GM12801 (cell line): Measurements from ENCODE around the gene DBF4B.

ENCODE experiments used
- TF ChIP-seq, protein P1 (sequence below): IDR thresholded peaks from one replicate; pipeline ENCODE4 v1.5.1; 2011; ENCODE audit warnings: control low read depth; ENCODE audit not compliant: insufficient read length; ENCODE audit errors: extremely low read depth

DBF4B gene

DNA sequence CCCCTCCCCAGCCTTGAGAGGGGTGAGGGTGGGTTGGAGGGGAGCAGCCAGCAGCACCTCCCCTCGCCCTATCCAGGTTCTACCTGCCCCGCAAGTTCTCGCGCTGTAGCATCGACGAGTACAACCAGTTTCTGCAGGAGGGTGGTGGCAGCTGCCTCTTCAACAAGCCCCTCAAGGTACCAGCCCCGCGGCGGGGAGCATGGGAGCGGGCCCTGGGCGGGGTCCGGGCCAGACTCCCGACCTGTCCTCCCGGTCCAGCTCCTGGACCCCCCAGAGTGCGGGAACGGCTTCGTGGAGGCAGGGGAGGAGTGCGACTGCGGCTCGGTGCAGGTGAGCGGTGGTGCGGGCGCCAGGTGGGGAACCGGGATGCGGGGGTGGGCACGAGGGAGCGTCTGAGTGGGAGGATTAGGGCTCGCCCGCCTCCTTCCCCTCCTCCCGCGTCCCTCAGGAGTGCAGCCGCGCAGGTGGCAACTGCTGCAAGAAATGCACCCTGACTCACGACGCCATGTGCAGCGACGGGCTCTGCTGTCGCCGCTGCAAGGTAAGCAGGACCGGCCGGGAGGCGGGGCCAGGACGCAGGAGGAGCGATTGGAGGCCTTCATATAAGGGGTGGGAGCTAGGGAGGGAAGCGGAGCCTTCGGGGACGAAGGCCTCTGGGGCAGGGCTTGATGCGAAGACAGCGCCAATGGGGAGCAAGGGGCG lies 66.8 kb downstream of the DBF4B start:
- TF ChIP-seq, protein P1, sequence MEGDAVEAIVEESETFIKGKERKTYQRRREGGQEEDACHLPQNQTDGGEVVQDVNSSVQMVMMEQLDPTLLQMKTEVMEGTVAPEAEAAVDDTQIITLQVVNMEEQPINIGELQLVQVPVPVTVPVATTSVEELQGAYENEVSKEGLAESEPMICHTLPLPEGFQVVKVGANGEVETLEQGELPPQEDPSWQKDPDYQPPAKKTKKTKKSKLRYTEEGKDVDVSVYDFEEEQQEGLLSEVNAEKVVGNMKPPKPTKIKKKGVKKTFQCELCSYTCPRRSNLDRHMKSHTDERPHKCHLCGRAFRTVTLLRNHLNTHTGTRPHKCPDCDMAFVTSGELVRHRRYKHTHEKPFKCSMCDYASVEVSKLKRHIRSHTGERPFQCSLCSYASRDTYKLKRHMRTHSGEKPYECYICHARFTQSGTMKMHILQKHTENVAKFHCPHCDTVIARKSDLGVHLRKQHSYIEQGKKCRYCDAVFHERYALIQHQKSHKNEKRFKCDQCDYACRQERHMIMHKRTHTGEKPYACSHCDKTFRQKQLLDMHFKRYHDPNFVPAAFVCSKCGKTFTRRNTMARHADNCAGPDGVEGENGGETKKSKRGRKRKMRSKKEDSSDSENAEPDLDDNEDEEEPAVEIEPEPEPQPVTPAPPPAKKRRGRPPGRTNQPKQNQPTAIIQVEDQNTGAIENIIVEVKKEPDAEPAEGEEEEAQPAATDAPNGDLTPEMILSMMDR = no peak

DNA sequence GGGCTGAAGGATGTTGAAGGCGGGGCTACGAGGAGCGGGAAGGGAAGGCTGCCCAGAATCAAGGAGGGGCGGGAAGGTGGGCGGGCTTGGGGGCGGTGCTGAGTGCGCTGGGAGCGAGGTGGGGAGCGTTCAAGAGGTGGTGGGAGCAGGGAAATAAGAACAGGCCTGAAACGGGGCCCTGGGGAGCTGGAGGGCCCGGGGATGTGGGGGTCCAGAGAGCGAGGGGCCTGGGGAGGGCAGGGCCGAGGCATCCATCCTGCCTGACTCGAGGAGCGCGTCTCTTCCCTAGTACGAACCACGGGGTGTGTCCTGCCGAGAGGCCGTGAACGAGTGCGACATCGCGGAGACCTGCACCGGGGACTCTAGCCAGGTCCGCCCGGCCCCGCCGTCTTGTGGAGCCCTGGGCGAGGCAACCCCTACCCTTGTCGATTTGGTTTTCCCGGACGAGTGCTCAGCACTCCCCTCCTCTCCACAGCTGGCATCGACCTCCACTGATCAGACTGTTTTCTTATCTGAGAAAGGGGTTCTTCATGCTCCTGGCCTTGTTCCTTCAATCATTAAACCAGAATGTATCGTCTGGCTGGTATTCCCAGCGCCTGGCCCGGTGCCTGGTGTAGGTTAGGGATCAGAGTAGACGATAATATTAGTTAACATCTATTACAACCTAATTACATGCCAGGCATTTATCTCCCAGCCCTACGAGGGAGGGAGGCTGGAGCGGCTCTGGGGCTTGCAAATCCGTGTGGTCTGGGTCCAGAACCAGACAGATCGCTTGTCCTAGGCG lies 67.6 kb downstream of the DBF4B start:
- TF ChIP-seq, protein P1 = no peak

DNA sequence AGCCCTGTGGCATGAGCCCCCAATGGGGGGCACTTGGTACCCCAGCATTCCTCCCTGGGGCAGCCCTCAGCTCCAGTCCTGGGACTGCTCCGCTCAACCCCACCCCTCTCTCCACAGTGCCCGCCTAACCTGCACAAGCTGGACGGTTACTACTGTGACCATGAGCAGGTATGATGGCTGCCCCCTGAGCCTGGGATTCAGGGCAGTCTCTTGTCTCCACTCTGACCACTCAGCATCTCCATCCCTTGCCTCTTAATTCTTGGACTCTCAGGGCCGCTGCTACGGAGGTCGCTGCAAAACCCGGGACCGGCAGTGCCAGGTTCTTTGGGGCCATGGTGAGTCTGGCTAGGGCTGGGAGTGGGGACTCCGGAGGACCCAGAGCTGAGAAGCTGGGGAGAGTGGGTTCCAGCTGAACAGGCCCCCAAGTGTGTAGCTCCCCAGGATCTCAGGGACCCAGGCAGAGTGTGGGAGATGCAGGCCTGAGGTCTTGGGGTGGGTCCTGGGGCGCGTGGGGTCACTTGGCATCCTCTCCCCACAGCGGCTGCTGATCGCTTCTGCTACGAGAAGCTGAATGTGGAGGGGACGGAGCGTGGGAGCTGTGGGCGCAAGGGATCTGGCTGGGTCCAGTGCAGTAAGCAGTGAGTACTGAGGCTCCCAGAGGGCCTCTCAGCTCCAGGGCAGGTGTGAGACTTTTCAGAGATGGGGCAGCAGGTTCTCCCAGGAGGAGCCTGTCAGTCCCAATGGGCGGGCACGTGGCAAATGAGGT lies 68.3 kb downstream of the DBF4B start:
- TF ChIP-seq, protein P1 = no peak

DNA sequence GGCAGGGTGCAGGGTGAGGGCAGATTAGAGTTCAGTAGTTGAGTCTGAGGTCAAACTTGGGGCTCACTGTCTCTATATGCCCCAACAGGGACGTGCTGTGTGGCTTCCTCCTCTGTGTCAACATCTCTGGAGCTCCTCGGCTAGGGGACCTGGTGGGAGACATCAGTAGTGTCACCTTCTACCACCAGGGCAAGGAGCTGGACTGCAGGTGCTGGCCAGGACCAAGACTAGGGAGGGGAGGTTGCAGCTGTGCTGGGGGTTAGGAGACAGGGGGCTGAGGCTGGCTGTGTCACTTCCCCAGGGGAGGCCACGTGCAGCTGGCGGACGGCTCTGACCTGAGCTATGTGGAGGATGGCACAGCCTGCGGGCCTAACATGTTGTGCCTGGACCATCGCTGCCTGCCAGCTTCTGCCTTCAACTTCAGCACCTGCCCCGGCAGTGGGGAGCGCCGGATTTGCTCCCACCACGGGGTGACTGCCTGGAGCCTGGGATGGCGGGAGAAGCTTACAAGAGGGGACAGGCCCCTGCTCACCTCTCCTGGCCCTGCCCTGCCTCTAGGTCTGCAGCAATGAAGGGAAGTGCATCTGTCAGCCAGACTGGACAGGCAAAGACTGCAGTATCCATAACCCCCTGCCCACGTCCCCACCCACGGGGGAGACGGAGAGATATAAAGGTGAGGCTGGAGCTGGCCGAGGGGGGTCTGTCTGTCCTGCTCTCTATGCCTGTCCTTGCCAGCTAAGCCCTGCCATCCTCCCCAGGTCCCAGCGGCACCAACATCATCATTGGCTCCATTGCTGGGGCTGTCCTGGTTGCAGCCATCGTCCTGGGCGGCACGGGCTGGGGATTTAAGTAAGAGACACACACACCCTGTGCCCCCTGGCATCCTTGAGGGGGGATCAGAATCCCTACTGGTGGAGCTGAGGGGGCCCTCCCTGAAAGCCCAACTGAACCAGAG lies 69.2 kb downstream of the DBF4B start:
- TF ChIP-seq, protein P1 = no peak

DNA sequence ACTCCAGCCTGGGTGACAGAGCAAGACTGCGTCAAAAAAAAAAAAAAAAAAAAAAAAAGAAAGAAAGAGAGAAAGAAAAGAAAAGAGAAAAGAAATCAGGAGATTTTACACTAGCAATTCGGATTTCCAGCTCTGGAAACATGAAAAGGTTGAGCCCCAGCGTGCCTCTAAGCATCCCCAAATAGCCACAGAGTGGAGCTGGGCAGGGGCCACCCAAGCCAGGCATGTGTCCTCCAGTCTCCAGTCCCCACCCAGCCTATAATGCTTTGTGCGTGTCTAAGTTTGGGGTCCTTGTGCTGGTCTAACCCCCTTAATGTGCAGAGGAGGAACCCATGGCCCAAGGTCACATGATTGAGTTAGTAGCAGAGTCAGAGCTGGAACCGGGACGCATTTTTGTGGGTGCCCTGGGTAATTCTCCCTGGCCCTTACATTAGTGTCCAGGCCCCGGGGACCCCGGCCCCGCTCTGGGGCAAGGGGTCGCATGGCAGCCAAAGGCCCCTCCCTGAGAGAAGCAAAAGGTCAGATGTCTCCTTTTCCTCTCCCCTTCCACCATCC lies 70.3 kb downstream of the DBF4B start:
- TF ChIP-seq, protein P1 = no peak

DNA sequence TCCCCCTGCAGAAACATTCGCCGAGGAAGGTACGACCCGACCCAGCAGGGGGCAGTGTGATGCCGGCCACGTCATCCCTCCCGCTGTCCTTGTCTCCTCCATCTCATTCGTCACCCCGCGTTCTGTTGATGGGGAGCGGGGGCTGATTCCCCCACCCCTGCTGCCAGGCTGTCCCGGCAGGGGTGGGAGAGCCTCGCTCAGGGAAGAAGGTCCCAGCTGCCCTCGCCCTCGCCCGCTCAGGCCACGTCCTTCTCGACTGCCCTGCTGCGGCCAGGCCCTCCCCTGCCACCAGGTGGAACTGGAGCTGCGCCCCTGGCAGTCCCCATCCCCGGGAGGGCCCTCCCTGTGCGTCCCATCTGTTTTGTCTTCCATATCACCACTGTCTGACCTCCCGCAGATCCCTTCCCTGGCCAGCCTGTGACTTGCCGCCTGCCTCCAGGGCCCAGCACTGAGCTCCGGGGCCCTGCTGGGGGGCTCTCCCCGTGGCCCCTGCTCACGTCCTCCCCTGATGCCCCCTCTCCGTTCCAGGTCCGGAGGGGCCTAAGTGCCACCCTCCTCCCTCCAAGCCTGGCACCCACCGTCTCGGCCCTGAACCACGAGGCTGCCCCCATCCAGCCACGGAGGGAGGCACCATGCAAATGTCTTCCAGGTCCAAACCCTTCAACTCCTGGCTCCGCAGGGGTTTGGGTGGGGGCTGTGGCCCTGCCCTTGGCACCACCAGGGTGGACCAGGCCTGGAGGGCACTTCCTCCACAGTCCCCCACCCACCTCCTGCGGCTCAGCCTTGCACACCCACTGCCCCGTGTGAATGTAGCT lies 71.0 kb downstream of the DBF4B start:
- TF ChIP-seq, protein P1 = no peak
